GM23338 (cell line): ENCODE results near the gene TXNRD1. TPM values are rescaled to one million over a fixed set of nuclear protein-coding genes. Genes with fewer than 3 reads are reported as not detected.

ENCODE experiments used
- ATAC-seq: fragments of 200-7000 bp; cut with Tn5 transposase; 3 replicates; pipeline ENCODE4 v1.9.1; 2020
- DNase-seq: peaks from one replicate; pipeline ENCODE4 v3.0.0-alpha.2; 2015; ENCODE audit warnings: low spot score
- H2AFZ ChIP-seq: fragments of 200-600 bp; sonication (generic); 2 replicates; pipeline ENCODE4 v1.8.0; 2016; ENCODE audit warnings: antibody characterized with exemption, mild to moderate bottlenecking, moderate library complexity
- H3F3A ChIP-seq: fragments of 200-600 bp; sonication (generic); replicated peaks from 2 replicates; pipeline ENCODE4 v1.8.0; 2017; ENCODE audit warnings: antibody characterized with exemption, mixed run types, low read depth
- H3K27ac ChIP-seq: fragments of 200-600 bp; sonication (generic); 2 replicates; pipeline ENCODE4 v1.6.1; 2016; ENCODE audit warnings: low read depth
- H3K27me3 ChIP-seq: fragments of 200-600 bp; sonication (generic); 2 replicates; pipeline ENCODE4 v1.8.0; 2016; ENCODE audit warnings: mild to moderate bottlenecking, mixed run types, moderate library complexity; ENCODE audit not compliant: insufficient read depth
- H3K36me3 ChIP-seq: fragments of 200-600 bp; sonication (generic); 2 replicates; pipeline ENCODE4 v1.8.0; 2016; ENCODE audit warnings: mild to moderate bottlenecking; ENCODE audit not compliant: insufficient read depth
- H3K4me1 ChIP-seq: fragments of 200-600 bp; sonication (generic); 2 replicates; pipeline ENCODE4 v1.8.0; 2016; ENCODE audit warnings: mild to moderate bottlenecking, moderate library complexity; ENCODE audit not compliant: insufficient read depth
- H3K4me2 ChIP-seq: fragments of 200-600 bp; sonication (generic); 2 replicates; pipeline ENCODE4 v1.7.1; 2017; ENCODE audit warnings: mixed run types
- H3K4me3 ChIP-seq: fragments of 200-600 bp; sonication (generic); 2 replicates; pipeline ENCODE4 v1.6.1; 2016; ENCODE audit warnings: mixed run types
- H3K79me2 ChIP-seq: fragments of 200-600 bp; sonication (generic); replicated peaks from 2 replicates; pipeline ENCODE4 v1.8.0; 2017; ENCODE audit warnings: mild to moderate bottlenecking; ENCODE audit not compliant: insufficient read depth
- H3K9me2 ChIP-seq: fragments of 200-600 bp; sonication (generic); 2 replicates; pipeline ENCODE4 v1.8.0; 2017; ENCODE audit not compliant: insufficient read depth
- H4K20me1 ChIP-seq: fragments of 200-600 bp; sonication (generic); replicated peaks from 2 replicates; pipeline ENCODE4 v1.8.0; 2017; ENCODE audit warnings: mild to moderate bottlenecking; ENCODE audit not compliant: insufficient read depth
- H3K27ac Mint-ChIP-seq: 2 replicates; pipeline ENCODE4 v1.8.0; 2020; ENCODE audit warnings: inconsistent platforms, mild to moderate bottlenecking, moderate library complexity, mixed read lengths
- H3K27me3 Mint-ChIP-seq: 3 replicates; pipeline ENCODE4 v1.8.0; 2022; ENCODE audit warnings: low read depth, mild to moderate bottlenecking, moderate library complexity, mixed read lengths, inconsistent platforms; ENCODE audit not compliant: insufficient read depth, poor library complexity
- H3K36me3 Mint-ChIP-seq: 3 replicates; pipeline ENCODE4 v1.8.0; 2021; ENCODE audit warnings: low read depth, mild to moderate bottlenecking, inconsistent platforms, moderate library complexity, mixed read lengths
- H3K4me1 Mint-ChIP-seq: 3 replicates; pipeline ENCODE4 v1.8.0; 2020; ENCODE audit warnings: mild to moderate bottlenecking, inconsistent platforms, mixed read lengths
- H3K4me3 Mint-ChIP-seq: 3 replicates; pipeline ENCODE4 v1.8.0; 2021; ENCODE audit warnings: moderate library complexity, mild to moderate bottlenecking, inconsistent platforms, mixed read lengths
- H3K9me3 Mint-ChIP-seq: 3 replicates; pipeline ENCODE4 v1.8.0; 2020; ENCODE audit warnings: moderate library complexity, mild to moderate bottlenecking, inconsistent platforms, mixed read lengths
- CREB1 ChIP-seq: fragments of 250-450 bp; sonication (Bioruptor Pico); IDR thresholded peaks from 2 replicates; pipeline ENCODE4 v1.5.0; 2020; ENCODE audit warnings: low read depth, mild to moderate bottlenecking, moderate library complexity
- ETS1 ChIP-seq: IDR thresholded peaks from 2 replicates; pipeline ENCODE4 v1.6.1; 2016; ENCODE audit warnings: antibody characterized with exemption
- EZH2 ChIP-seq: fragments of 200-600 bp; sonication (generic); IDR thresholded peaks from one replicate; pipeline ENCODE4 v1.8.0; 2017; ENCODE audit warnings: antibody characterized with exemption, mild to moderate bottlenecking, low read depth; ENCODE audit not compliant: unreplicated experiment
- EZH2phosphoT487 ChIP-seq: fragments of 200-600 bp; sonication (generic); IDR thresholded peaks from one replicate; pipeline ENCODE4 v1.8.1; 2018; ENCODE audit warnings: antibody characterized with exemption; ENCODE audit not compliant: unreplicated experiment
- JUNB ChIP-seq: IDR thresholded peaks from one replicate; pipeline ENCODE4 v1.6.1; 2016; ENCODE audit warnings: antibody characterized with exemption; ENCODE audit not compliant: unreplicated experiment
- POLR2AphosphoS5 ChIP-seq: IDR thresholded peaks from 2 replicates; pipeline ENCODE4 v1.6.1; 2016; ENCODE audit warnings: antibody characterized with exemption, low read depth
- REST ChIP-seq: IDR thresholded peaks from one replicate; pipeline ENCODE4 v1.6.1; 2018; ENCODE audit warnings: antibody characterized with exemption; ENCODE audit not compliant: unreplicated experiment
- STAT1 ChIP-seq: IDR thresholded peaks from one replicate; pipeline ENCODE4 v1.6.1; 2016; ENCODE audit warnings: antibody characterized with exemption; ENCODE audit not compliant: unreplicated experiment
- ZNF114 ChIP-seq: fragments of 250-450 bp; sonication (Bioruptor Pico); IDR thresholded peaks from 2 replicates; pipeline ENCODE4 v1.5.0; 2020; ENCODE audit warnings: mild to moderate bottlenecking, moderate library complexity
- ZNF462 ChIP-seq: fragments of 250-450 bp; sonication (Bioruptor Pico); IDR thresholded peaks from 2 replicates; pipeline ENCODE4 v1.5.0; 2020; ENCODE audit warnings: mild to moderate bottlenecking, moderate library complexity
- polyA plus RNA-seq: library from polyadenylated mRNA; unstranded; fragments of >200 nt; fragmentation: Nextera tagmentation; extraction: Ambion mirVana; gene quantifications from 2 replicates; pipeline ENCODE4 v1.2.1, GENCODE V29; 2016
- total RNA-seq: library from RNA; depleted of rRNA; stranded (reverse); fragments of >200 nt; shearing (Covaris generic); gene quantifications from 2 replicates; pipeline ENCODE4 v1.2.3, GENCODE V29; 2014

TXNRD1 gene
- total and polyA plus RNA-seq, 2 experiments from 2014 or later, result 115 to 127 TPM

- H2AFZ ChIP-seq, result no peak overlapping the region
- peaks cover 12% of the 10 kb centered on the region for H3K27me3 Mint-ChIP-seq
- DNase-seq, result no peak
- peaks cover 16% of the 10 kb centered on the region for H3K36me3 Mint-ChIP-seq
- H3K4me1 ChIP-seq, result no peaks in the 10 kb centered on the region
- H4K20me1 ChIP-seq, result no peaks in the 10 kb centered on the region
- H3K27me3 ChIP-seq, result no peaks in the 10 kb centered on the region
- no peak overlapping the region for H3K27ac ChIP-seq
- H3K4me3 Mint-ChIP-seq, result no peak overlapping the region
- peaks cover 4% of the 10 kb centered on the region; the same call in 2 of the 3 replicates for H3K4me1 Mint-ChIP-seq
- H3K9me2 ChIP-seq, result no peaks in the 10 kb centered on the region
- H3K36me3 ChIP-seq, result no peaks in the 10 kb centered on the region
- no peak for ATAC-seq
- H3K9me3 Mint-ChIP-seq, result peaks cover 14% of the 10 kb centered on the region
- H3K27ac Mint-ChIP-seq, result no peak overlapping the region; the same call in 1 of the 2 replicates
- no peaks in the 10 kb centered on the region for H3F3A ChIP-seq
- H3K4me2 ChIP-seq, result no peak overlapping the region
- H3K79me2 ChIP-seq, result no peaks in the 10 kb centered on the region
- H3K4me3 ChIP-seq, result no peak overlapping the region
- TF ChIP-seq ZNF114 (no peak), REST (no peak), EZH2 (no peak), STAT1 (no peak), ETS1 (no peak), EZH2phosphoT487 (no peak), JUNB (no peak), CREB1 (CRISPR knock-in tag) (no peak), POLR2AphosphoS5 (no peak), ZNF462 (CRISPR knock-in tag) (no peak)
These were observed 143.6 kb downstream of the TXNRD1 start for GRCh38 chr12:104359216-104359615.
